ENCODE results near the gene SPRING1. TPM values are rescaled to one million over a fixed set of nuclear protein-coding genes. Genes with fewer than 3 reads are reported as not detected.

Gene SPRING1
- total and polyA plus RNA-seq, 4 donors, result 41.8 to 116 (median 79.3) TPM

GRCh38 chr12:116735084-116735483, 2.8 kb downstream of the SPRING1 start:
- TF ChIP-seq, protein P1, sequence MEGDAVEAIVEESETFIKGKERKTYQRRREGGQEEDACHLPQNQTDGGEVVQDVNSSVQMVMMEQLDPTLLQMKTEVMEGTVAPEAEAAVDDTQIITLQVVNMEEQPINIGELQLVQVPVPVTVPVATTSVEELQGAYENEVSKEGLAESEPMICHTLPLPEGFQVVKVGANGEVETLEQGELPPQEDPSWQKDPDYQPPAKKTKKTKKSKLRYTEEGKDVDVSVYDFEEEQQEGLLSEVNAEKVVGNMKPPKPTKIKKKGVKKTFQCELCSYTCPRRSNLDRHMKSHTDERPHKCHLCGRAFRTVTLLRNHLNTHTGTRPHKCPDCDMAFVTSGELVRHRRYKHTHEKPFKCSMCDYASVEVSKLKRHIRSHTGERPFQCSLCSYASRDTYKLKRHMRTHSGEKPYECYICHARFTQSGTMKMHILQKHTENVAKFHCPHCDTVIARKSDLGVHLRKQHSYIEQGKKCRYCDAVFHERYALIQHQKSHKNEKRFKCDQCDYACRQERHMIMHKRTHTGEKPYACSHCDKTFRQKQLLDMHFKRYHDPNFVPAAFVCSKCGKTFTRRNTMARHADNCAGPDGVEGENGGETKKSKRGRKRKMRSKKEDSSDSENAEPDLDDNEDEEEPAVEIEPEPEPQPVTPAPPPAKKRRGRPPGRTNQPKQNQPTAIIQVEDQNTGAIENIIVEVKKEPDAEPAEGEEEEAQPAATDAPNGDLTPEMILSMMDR (IDR thresholded peaks at IDR 0.05; ENCODE audit: control extremely low read depth, extremely low read depth), result no peak
- Histone ChIP-seq H3K4me1 (ENCODE audit: control insufficient read depth in 5 of 5, insufficient read depth in 5 of 5, low read length in 5 of 5) (peaks cover 0 to 8% (median 5%) of the 10 kb centered on the region in 5 donors), H3K36me3 (ENCODE audit: control insufficient read depth in 4 of 4, insufficient read depth in 4 of 4, low read length in 4 of 4) (peaks cover 0 to 9% (median 6%) of the 10 kb centered on the region in 4 donors), H3K9ac (ENCODE audit: insufficient read depth in 1 of 2, low read length in 2 of 2) (no peak overlapping the region), H3K4me3 (no peak overlapping the region), H3K27me3 (ENCODE audit: control insufficient read depth in 3 of 3, insufficient read depth in 3 of 3, low read length in 2 of 3) (no peaks in the 10 kb centered on the region), H3K9me3 (ENCODE audit: control insufficient read depth in 4 of 4, insufficient read depth in 3 of 4, low read length in 3 of 4) (no peaks in the 10 kb centered on the region), H3K27ac (ENCODE audit: low read depth in 1 of 2, low read length in 1 of 2) (no peak overlapping the region)
- DNase-seq, result no peak
- ATAC-seq (ENCODE audit: insufficient read depth, low FRiP score), result no peak
- 83 to 92% methylated on average over 10 of the region's 10 CpGs for WGBS, 2 donors

- TF ChIP-seq, protein P1 (IDR thresholded peaks at IDR 0.05; ENCODE audit: control extremely low read depth, extremely low read depth), result no peak
- DNase-seq (no peak), ATAC-seq (ENCODE audit: insufficient read depth, low FRiP score) (no peak)
- Histone ChIP-seq H3K27me3 (ENCODE audit: control insufficient read depth in 3 of 3, insufficient read depth in 3 of 3, low read length in 2 of 3) (no peaks in the 10 kb centered on the region), H3K4me3 (no peak overlapping the region), H3K36me3 (ENCODE audit: control insufficient read depth in 4 of 4, insufficient read depth in 4 of 4, low read length in 4 of 4) (peaks cover 0 to 9% (median 6%) of the 10 kb centered on the region in 4 donors), H3K9me3 (ENCODE audit: control insufficient read depth in 4 of 4, insufficient read depth in 3 of 4, low read length in 3 of 4) (no peaks in the 10 kb centered on the region), H3K9ac (ENCODE audit: insufficient read depth in 1 of 2, low read length in 2 of 2) (no peak overlapping the region), H3K4me1 (ENCODE audit: control insufficient read depth in 5 of 5, insufficient read depth in 5 of 5, low read length in 5 of 5) (peaks cover 0 to 8% (median 5%) of the 10 kb centered on the region in 5 donors), H3K27ac (ENCODE audit: low read depth in 1 of 2, low read length in 1 of 2) (no peak overlapping the region)
- WGBS, 2 donors, result 90 to 97% methylated on average over 5 of the region's 5 CpGs
These were observed 3.6 kb downstream of the SPRING1 start for GRCh38 chr12:116734156-116734768.

GRCh38 chr12:116731801-116732200, 6.1 kb downstream of the SPRING1 start:
- H3K4me3 ChIP-seq, result no peak overlapping the region
- no peak for ATAC-seq (ENCODE audit: insufficient read depth, low FRiP score)
- TF ChIP-seq, protein P1 (IDR thresholded peaks at IDR 0.05; ENCODE audit: control extremely low read depth, extremely low read depth), result no peak
- no peaks in the 10 kb centered on the region for H3K27me3 ChIP-seq (ENCODE audit: control insufficient read depth in 3 of 3, insufficient read depth in 3 of 3, low read length in 2 of 3)
- peaks cover 0 to 9% (median 6%) of the 10 kb centered on the region in 4 donors for H3K36me3 ChIP-seq (ENCODE audit: control insufficient read depth in 4 of 4, insufficient read depth in 4 of 4, low read length in 4 of 4)
- H3K9ac ChIP-seq (ENCODE audit: insufficient read depth in 1 of 2, low read length in 2 of 2), result no peak overlapping the region
- H3K27ac ChIP-seq (ENCODE audit: low read depth in 1 of 2, low read length in 1 of 2), result peak overlapping the region in 1 of 2 donors; percentile 62
- no peak for DNase-seq
- peaks cover 3 to 16% (median 9%) of the 10 kb centered on the region in 5 donors for H3K4me1 ChIP-seq (ENCODE audit: control insufficient read depth in 5 of 5, insufficient read depth in 5 of 5, low read length in 5 of 5)
- H3K9me3 ChIP-seq (ENCODE audit: control insufficient read depth in 4 of 4, insufficient read depth in 3 of 4, low read length in 3 of 4), result no peaks in the 10 kb centered on the region
- 87 to 97% methylated on average over 3 of the region's 3 CpGs for WGBS, 2 donors
